Sigmoid colon (tissue), 7 donors: ENCODE measurements around the gene HCN4. TPM values are rescaled to one million over a fixed set of nuclear protein-coding genes. Genes with fewer than 3 reads are reported as not detected.

Experiments
- DNase-seq: peaks from one replicate; pipeline ENCODE4 v3.0.0-alpha.2; 2019
- H3K27ac ChIP-seq, 4 donors: fragments of 200-600 bp; sonication (generic); one replicate each; pipeline ENCODE4 v1.5.1; 2016 to 2019; ENCODE audit warnings: mild to moderate bottlenecking in 1 of 4
- H3K27me3 ChIP-seq, 3 donors: fragments of 200-600 bp; sonication (generic); one replicate each; pipeline ENCODE4 v1.5.1; 2019; ENCODE audit warnings: mild to moderate bottlenecking in 1 of 3
- H3K36me3 ChIP-seq, 4 donors: fragments of 200-600 bp; sonication (generic); one replicate each; pipeline ENCODE4 v1.5.1; 2016 to 2019
- H3K4me1 ChIP-seq, 4 donors: fragments of 200-600 bp; sonication (generic); one replicate each; pipeline ENCODE4 v1.5.1; 2017 to 2019
- H3K4me3 ChIP-seq, 4 donors: fragments of 200-600 bp; sonication (generic); one replicate each; pipeline ENCODE4 v1.5.1; 2017 to 2019; ENCODE audit warnings: mild to moderate bottlenecking in 2 of 4, moderate library complexity in 1 of 4
- H3K9me3 ChIP-seq, 4 donors: fragments of 200-600 bp in 3 of 4; sonication (generic) in 3 of 4; one replicate each; pipeline versions ENCODE4 v1.5.1 to v1.6.1; 2013 to 2019
- CTCF ChIP-seq, 4 experiments: fragments of 450-650 bp in 3 of 4; fragments of 200-600 bp in 1 of 4; IDR thresholded peaks; one replicate each; pipeline ENCODE4 v1.5.1; 2016 to 2019; ENCODE audit warnings: antibody characterized with exemption in 4 of 4, mild to moderate bottlenecking in 3 of 4, moderate library complexity in 2 of 4
- EP300 ChIP-seq, 4 donors: sonication (generic); formaldehyde crosslinking; IDR thresholded peaks; one replicate each; pipeline ENCODE4 v1.6.1; 2017; ENCODE audit warnings: antibody characterized with exemption in 4 of 4
- POLR2A ChIP-seq, 2 donors: fragments of 450-650 bp; IDR thresholded peaks; one replicate each; pipeline ENCODE4 v1.6.1; 2016; ENCODE audit warnings: antibody characterized with exemption in 2 of 2, mild to moderate bottlenecking in 2 of 2, moderate library complexity in 2 of 2
- POLR2AphosphoS5 ChIP-seq, 4 donors: sonication (generic); formaldehyde crosslinking; IDR thresholded peaks; one replicate each; pipeline ENCODE4 v1.6.1; 2017; ENCODE audit warnings: antibody characterized with exemption in 4 of 4
- WGBS, 2 donors: extraction: QIAGEN DNeasy Blood & Tissue Kit; methylation state at CpG; one replicate each; pipeline ENCODE4 v1.1.7; 2013; 5-methylcytosine and 5-hydroxymethylcytosine counted together
- intact Hi-C: fragments of 100-400 bp; cut with DNase I; formaldehyde crosslinking; loops from one replicate; pipeline ENCODE4 v1.15.1; 2023
- polyA plus RNA-seq, 3 donors: library from polyadenylated mRNA; stranded (reverse); fragments of 200-250 nt; gene quantifications; one replicate each; pipeline ENCODE4 v1.2.3, GENCODE V29; 2013
- total RNA-seq, 4 donors: library from RNA; depleted of rRNA; stranded (reverse); fragments of >200 nt; gene quantifications; one replicate each; pipeline ENCODE4 v1.1.0, GENCODE V29; 2016
- donor health status: healthy with polysubstance abuse.
- donor health status: Bipolar disorder and iron deficiency.
- donor health status: healthy.

The HCN4 gene
- total and polyA plus RNA-seq, 7 donors: under 0.01 to 0.04 TPM; not detected in 5

GRCh38 chr15:73284090-73284716, 84.6 kb downstream of the HCN4 start:
- intact Hi-C loops: loop anchor here (10.0 kb wide), 1 partner anchor 351 kb away; the partner anchor contains the start of gene NPTN
- 82 to 85% methylated on average over 3 of the region's 3 CpGs for WGBS, 2 donors
- peaks cover 5 to 53% (median 22%) of the 10 kb centered on the region in 4 donors for H3K36me3 ChIP-seq
- TF ChIP-seq POLR2AphosphoS5 (IDR thresholded peaks at IDR 0.05) (no peak), CTCF (IDR thresholded peaks at IDR 0.05) (no peak), EP300 (IDR thresholded peaks at IDR 0.05) (no peak), POLR2A (IDR thresholded peaks at IDR 0.05) (no peak)
- no peaks in the 10 kb centered on the region for H3K9me3 ChIP-seq
- no peak for DNase-seq
- no peaks in the 10 kb centered on the region for H3K27me3 ChIP-seq
- peaks cover 0 to 33% (median 12%) of the 10 kb centered on the region in 4 donors for H3K4me1 ChIP-seq
- no peak overlapping the region for H3K4me3 ChIP-seq
- peak overlapping the region in 1 of 4 donors; percentile 55 for H3K27ac ChIP-seq

- WGBS, 2 donors: 86 to 87% methylated on average over 2 of the region's 2 CpGs
- intact Hi-C loops: loop anchor here (10.0 kb wide), 1 partner anchor 351 kb away; the partner anchor contains the start of gene NPTN
- H3K36me3 ChIP-seq: peaks cover 3 to 50% (median 15%) of the 10 kb centered on the region in 4 donors
- no peak for TF ChIP-seq EP300 (IDR thresholded peaks at IDR 0.05)
- no peak for TF ChIP-seq POLR2AphosphoS5 (IDR thresholded peaks at IDR 0.05)
- no peak for TF ChIP-seq POLR2A (IDR thresholded peaks at IDR 0.05)
- TF ChIP-seq CTCF (IDR thresholded peaks at IDR 0.05): no peak
- H3K4me1 ChIP-seq: peaks cover 0 to 33% (median 12%) of the 10 kb centered on the region in 4 donors
- no peaks in the 10 kb centered on the region for H3K9me3 ChIP-seq
- no peak overlapping the region for H3K4me3 ChIP-seq
- H3K27me3 ChIP-seq: no peaks in the 10 kb centered on the region
- DNase-seq: no peak
- H3K27ac ChIP-seq: peak overlapping the region in 1 of 4 donors; percentile 55
Observed at GRCh38 chr15:73283366-73283962, 85.3 kb downstream of the HCN4 start.

GRCh38 chr15:73282567-73283365, 86.0 kb downstream of the HCN4 start:
- intact Hi-C loops: loop anchor here (10.0 kb wide), 1 partner anchor 352 kb away; the partner anchor contains the start of gene NPTN
- H3K4me3 ChIP-seq: no peak overlapping the region
- DNase-seq: no peak
- 92 to 93% methylated on average over 8 of the region's 8 CpGs for WGBS, 2 donors
- peaks cover 4 to 50% (median 17%) of the 10 kb centered on the region in 4 donors for H3K36me3 ChIP-seq
- H3K27ac ChIP-seq: peak overlapping the region in 1 of 4 donors; percentile 55
- TF ChIP-seq EP300 (IDR thresholded peaks at IDR 0.05): no peak
- no peak for TF ChIP-seq CTCF (IDR thresholded peaks at IDR 0.05)
- no peak for TF ChIP-seq POLR2A (IDR thresholded peaks at IDR 0.05)
- no peak for TF ChIP-seq POLR2AphosphoS5 (IDR thresholded peaks at IDR 0.05)
- H3K9me3 ChIP-seq: no peaks in the 10 kb centered on the region
- no peaks in the 10 kb centered on the region for H3K27me3 ChIP-seq
- peaks cover 0 to 33% (median 12%) of the 10 kb centered on the region in 4 donors for H3K4me1 ChIP-seq

GRCh38 chr15:73275862-73276261, 92.9 kb downstream of the HCN4 start:
- TF ChIP-seq POLR2A (IDR thresholded peaks at IDR 0.05) (no peak), CTCF (IDR thresholded peaks at IDR 0.05) (no peak), EP300 (IDR thresholded peaks at IDR 0.05) (no peak)
- intact Hi-C loops: loop anchor here (2.0 kb wide), 1 partner anchor 35 kb away; no protein-coding TSS in a partner anchor
- Histone ChIP-seq H3K4me3 (no peak overlapping the region), H3K36me3 (peaks cover 4 to 49% (median 6%) of the 10 kb centered on the region in 4 donors), H3K27me3 (no peaks in the 10 kb centered on the region), H3K9me3 (no peaks in the 10 kb centered on the region), H3K4me1 (peaks cover 0 to 8% (median 3%) of the 10 kb centered on the region in 4 donors), H3K27ac (no peak overlapping the region)
- no peak for DNase-seq
